Tibial nerve (tissue), 3 donors: Measurements from ENCODE around the gene ADSS1.

Experiments used
- POLR2A ChIP-seq, 2 donors: fragments of 450-650 bp; IDR thresholded peaks; one replicate each; pipeline ENCODE4 v1.6.1; 2017; ENCODE audit warnings: antibody characterized with exemption in 2 of 2, mild to moderate bottlenecking in 2 of 2, moderate library complexity in 2 of 2
- TF ChIP-seq, protein P1 (sequence below), 5 experiments: fragments of 200-600 bp in 3 of 5; fragments of 450-650 bp in 2 of 5; sonication (generic) in 3 of 5; IDR thresholded peaks; one replicate each; pipeline ENCODE4 v1.5.1; 2016 to 2019; ENCODE audit warnings: antibody characterized with exemption in 5 of 5, mild to moderate bottlenecking in 3 of 5, moderate library complexity in 2 of 5

DNA sequence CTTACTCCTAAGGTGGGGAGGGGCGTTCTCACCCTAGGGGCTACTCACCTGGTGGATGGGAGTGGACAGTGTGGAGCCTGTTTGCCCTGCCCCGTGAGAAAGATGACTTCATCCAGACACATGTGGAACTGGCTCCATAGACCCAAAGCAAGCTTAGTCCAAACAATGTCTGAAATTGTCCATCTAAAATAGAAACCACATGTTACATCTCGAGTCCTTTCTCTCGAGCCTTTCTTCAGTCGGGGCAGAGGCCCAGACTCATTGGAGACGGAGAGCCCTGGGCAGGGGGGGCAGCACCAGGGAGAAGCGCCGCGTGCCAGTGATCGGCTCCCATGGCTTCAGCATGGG lies 33.2 kb downstream of the ADSS1 start:
- TF ChIP-seq, protein P1, sequence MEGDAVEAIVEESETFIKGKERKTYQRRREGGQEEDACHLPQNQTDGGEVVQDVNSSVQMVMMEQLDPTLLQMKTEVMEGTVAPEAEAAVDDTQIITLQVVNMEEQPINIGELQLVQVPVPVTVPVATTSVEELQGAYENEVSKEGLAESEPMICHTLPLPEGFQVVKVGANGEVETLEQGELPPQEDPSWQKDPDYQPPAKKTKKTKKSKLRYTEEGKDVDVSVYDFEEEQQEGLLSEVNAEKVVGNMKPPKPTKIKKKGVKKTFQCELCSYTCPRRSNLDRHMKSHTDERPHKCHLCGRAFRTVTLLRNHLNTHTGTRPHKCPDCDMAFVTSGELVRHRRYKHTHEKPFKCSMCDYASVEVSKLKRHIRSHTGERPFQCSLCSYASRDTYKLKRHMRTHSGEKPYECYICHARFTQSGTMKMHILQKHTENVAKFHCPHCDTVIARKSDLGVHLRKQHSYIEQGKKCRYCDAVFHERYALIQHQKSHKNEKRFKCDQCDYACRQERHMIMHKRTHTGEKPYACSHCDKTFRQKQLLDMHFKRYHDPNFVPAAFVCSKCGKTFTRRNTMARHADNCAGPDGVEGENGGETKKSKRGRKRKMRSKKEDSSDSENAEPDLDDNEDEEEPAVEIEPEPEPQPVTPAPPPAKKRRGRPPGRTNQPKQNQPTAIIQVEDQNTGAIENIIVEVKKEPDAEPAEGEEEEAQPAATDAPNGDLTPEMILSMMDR (IDR thresholded peaks at IDR 0.05): no peak
- TF ChIP-seq POLR2A (IDR thresholded peaks at IDR 0.05): no peak
